Upper lobe of right lung (tissue), 1 donor: ENCODE data around the gene CPLX1. TPM values are rescaled to one million over a fixed set of nuclear protein-coding genes. Genes with fewer than 3 reads are reported as not detected.
A peak's percentile ranks its signal among the peaks of the same experiment; 100 is the strongest.

ENCODE experiments used
- ATAC-seq: fragments of 200-7000 bp; cut with Tn5 transposase; one replicate; pipeline ENCODE4 v1.9.1; 2020; ENCODE audit warnings: mild to moderate bottlenecking, moderate library complexity
- DNase-seq: peaks from one replicate; pipeline ENCODE4 v3.0.0-alpha.2; 2020
- H3K27ac ChIP-seq: fragments of 200-600 bp; one replicate; pipeline ENCODE4 v1.8.0; 2022
- H3K27me3 ChIP-seq: fragments of 200-600 bp; one replicate; pipeline ENCODE4 v1.8.0; 2022; ENCODE audit warnings: mild to moderate bottlenecking
- H3K36me3 ChIP-seq: fragments of 200-600 bp; one replicate; pipeline ENCODE4 v1.8.0; 2022
- H3K4me1 ChIP-seq: fragments of 200-600 bp; one replicate; pipeline ENCODE4 v1.8.0; 2022
- H3K4me3 ChIP-seq: fragments of 200-600 bp; one replicate; pipeline ENCODE4 v1.8.0; 2022; ENCODE audit warnings: mild to moderate bottlenecking
- H3K9me3 ChIP-seq: fragments of 200-600 bp; one replicate; pipeline ENCODE4 v1.8.0; 2022
- intact Hi-C: fragments of 100-400 bp; cut with DNase I; formaldehyde crosslinking; loops from one replicate; pipeline ENCODE4 v1.11.0; 2022
- total RNA-seq: library from RNA; stranded (reverse); fragmentation: NEBNext Ultra II Directional; extraction: Animal tissue kit (Norgen Biotek cat#: 25700); gene quantifications from one replicate; pipeline ENCODE4 v1.2.1, GENCODE V29; 2021
- TF ChIP-seq, protein P1 (sequence below): fragments of 200-600 bp; IDR thresholded peaks from one replicate; pipeline ENCODE4 v1.8.0; 2022; ENCODE audit warnings: antibody characterized with exemption
- donor health status: DM: no; HTN: yes; CAD: no; lungs with severe emphysema.

CPLX1 gene
- total RNA-seq, 1 donor from 2014 or later, result 5.2 TPM

DNA sequence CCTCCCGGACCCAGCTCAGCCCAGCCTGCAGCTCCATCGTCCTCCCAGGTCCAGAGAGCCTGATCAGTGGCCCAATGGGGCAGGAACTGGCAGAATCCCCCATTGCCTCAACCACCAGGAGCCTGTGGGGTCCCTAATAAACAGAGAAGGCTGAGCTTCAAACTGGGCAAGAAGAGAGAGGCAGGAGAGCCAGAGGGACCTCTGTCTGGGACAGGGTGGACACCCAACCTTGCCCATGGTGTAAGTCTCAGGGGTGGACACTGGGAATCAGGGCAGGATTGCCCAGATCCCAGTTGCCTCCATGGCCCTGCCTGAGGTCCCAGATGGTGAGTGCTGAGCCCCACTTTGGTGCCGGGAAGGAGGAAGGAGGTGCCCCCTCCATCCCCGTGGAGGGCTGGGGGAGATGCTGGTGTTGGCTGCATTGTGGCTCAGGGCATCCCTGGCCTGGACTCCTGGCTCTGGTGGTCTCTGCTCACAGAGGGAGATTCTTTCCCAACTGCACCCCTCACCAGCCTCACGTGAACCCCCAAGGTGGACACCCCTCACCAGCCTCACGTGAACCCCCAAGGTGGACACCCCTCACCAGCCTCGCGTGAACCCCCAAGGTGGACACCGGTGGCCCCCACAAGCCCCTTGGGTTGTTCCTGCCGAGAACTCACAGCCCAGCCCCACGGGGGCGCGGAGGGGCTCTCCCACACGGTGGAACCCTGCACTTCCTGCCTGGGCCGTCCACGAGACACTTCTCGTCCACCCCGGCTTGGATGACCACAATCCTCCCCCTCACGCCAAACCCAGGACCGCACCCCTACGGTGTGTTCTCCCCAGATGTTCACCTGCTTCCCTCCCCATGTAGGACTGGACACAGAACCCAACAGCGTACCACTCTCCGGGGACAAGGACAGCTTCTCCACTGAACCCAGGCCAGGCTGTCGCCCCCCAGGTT lies 5.4 kb downstream of the CPLX1 start:
- no peaks in the 10 kb centered on the region for H3K36me3 ChIP-seq
- intact Hi-C loops, result no loop called here
- peaks cover 61% of the 10 kb centered on the region for H3K27me3 ChIP-seq
- peak; percentile 55 for DNase-seq
- H3K9me3 ChIP-seq, result no peaks in the 10 kb centered on the region
- ATAC-seq, result no peak
- no peaks in the 10 kb centered on the region for H3K4me1 ChIP-seq
- no peak overlapping the region for H3K27ac ChIP-seq
- no peak overlapping the region for H3K4me3 ChIP-seq
- TF ChIP-seq, protein P1, sequence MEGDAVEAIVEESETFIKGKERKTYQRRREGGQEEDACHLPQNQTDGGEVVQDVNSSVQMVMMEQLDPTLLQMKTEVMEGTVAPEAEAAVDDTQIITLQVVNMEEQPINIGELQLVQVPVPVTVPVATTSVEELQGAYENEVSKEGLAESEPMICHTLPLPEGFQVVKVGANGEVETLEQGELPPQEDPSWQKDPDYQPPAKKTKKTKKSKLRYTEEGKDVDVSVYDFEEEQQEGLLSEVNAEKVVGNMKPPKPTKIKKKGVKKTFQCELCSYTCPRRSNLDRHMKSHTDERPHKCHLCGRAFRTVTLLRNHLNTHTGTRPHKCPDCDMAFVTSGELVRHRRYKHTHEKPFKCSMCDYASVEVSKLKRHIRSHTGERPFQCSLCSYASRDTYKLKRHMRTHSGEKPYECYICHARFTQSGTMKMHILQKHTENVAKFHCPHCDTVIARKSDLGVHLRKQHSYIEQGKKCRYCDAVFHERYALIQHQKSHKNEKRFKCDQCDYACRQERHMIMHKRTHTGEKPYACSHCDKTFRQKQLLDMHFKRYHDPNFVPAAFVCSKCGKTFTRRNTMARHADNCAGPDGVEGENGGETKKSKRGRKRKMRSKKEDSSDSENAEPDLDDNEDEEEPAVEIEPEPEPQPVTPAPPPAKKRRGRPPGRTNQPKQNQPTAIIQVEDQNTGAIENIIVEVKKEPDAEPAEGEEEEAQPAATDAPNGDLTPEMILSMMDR, result no peak

DNA sequence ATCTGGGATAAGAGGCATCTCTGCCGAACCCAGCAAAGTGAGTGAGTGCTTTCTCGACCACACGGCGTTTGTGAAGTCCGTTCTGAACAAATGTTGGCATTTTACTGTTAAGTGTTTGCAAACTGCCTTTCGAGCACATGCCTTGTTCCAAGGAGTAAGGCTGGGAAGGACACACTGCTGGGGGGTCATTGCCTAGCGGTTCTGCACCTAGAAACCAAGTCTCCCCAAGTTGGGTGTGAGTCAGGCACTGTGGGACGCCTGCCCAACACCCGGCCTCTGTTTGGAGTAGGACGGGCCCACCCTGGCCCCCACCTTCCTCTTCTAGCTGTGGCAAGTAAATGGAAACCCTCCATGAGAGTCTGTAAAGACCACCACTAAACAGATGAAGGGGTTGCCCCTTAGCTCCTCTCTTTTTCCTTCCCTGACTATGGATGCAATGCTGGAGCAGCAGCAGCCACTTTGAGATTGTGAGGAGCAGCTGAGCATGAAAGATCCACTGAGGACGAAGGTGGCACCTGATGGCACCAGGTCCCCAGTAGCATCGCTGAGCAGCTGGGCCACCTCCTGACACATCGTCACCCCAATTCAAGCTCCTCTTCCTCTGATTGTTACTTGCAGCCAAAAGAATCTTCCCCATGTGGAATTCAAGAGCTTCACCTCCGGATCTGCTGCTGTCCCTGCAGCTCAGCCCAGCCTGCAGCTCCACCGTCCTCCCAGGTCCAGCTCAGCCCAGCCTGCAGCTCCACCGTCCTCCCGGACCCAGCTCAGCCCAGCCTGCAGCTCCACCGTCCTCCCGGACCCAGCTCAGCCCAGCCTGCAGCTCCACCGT lies 6.3 kb downstream of the CPLX1 start:
- intact Hi-C loops, result no loop called here
- no peaks in the 10 kb centered on the region for H3K4me1 ChIP-seq
- TF ChIP-seq, protein P1, result no peak
- DNase-seq, result peak; percentile 59
- H3K27me3 ChIP-seq, result peaks cover 52% of the 10 kb centered on the region
- H3K36me3 ChIP-seq, result no peaks in the 10 kb centered on the region
- H3K9me3 ChIP-seq, result no peaks in the 10 kb centered on the region
- no peak overlapping the region for H3K27ac ChIP-seq
- H3K4me3 ChIP-seq, result no peak overlapping the region
- no peak for ATAC-seq

DNA sequence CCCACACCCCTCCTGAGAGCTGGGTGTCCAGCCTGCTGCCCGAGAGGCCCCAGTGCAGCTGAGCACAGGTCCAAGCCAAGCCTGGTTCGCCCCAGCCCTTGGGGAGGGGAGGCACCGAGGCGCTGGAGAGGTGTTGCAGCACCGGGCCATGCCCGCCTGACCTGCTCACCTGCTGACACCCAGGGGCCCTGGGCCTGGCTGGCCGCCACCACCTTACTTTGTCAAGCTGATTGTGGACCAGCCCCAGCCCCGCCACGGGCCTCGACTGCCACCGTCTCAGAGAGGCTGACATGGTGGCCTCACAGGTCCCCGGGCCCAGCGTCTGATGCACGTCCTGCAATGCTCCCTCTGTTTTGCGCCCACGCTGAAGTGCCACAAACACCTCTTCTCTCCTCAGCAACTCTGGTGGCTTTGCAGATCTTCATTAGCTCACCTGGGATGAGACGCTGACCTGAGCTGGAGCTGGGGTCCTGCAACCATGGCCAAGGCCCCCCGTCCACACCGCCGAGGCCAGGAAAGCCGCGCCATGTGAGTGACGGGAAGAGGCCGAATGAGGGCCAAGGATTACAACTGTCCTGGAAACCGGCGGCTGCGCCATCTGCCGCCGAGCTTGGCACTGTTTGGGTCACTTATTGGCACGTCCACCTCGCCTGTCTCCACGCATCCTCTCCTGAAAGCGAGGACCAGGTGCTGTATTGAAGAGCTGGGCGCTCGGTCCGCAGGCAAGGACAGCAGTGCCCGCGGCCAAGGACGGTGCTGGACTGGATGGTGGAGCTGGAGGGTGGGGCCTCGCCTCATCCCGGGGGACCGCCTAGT lies 7.6 kb downstream of the CPLX1 start:
- no peak for ATAC-seq
- TF ChIP-seq, protein P1, result no peak
- Histone ChIP-seq H3K27me3 (peaks cover 46% of the 10 kb centered on the region), H3K27ac (no peak overlapping the region), H3K4me1 (no peaks in the 10 kb centered on the region), H3K4me3 (no peak overlapping the region), H3K9me3 (no peaks in the 10 kb centered on the region), H3K36me3 (no peaks in the 10 kb centered on the region)
- intact Hi-C loops, result no loop called here
- peak; percentile 64 for DNase-seq

DNA sequence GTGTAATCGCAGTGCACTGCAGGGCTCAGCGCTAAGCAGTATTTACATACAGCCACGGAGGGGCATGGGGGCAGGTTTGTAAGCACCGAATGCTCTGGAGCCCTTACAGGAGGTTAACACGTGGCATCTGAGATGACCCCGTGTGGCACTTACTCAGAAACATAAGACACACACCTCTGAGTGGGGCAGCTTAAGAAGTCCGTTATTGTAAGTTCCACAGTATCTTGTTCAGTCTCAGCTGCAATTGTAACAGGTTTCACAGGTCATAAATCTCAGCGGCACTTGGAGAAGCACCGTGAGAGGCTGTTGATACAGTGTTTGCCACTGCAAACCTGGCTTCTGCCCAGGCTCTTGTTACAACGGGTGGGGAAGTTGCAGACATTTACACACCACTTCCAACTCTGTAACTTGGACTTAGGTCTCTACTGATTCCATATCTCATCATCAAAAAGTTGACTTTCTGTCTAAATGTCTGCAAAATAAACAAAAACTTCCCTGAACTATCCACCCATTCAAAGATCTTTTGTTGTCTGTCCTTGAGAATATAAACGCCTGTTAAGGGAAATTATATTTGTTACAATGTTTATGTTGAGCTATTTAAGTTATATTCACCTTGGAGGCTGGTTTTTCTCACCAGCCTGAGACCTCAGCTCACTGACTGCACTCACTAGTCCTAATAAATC lies 10.3 kb downstream of the CPLX1 start:
- peak; percentile 67 for DNase-seq

More for the DNA sequence above, 10.3 kb downstream of the CPLX1 start:
- no peaks in the 10 kb centered on the region for H3K36me3 ChIP-seq
- no peak overlapping the region for H3K4me3 ChIP-seq
- H3K4me1 ChIP-seq, result no peaks in the 10 kb centered on the region
- intact Hi-C loops, result no loop called here
- peak; percentile 75 for ATAC-seq
- no peaks in the 10 kb centered on the region for H3K9me3 ChIP-seq
- TF ChIP-seq, protein P1, result no peak
- H3K27me3 ChIP-seq, result peaks cover 47% of the 10 kb centered on the region
- no peak overlapping the region for H3K27ac ChIP-seq
